Measurements from ENCODE around the gene ASB13.
"Not testable (repeated sequence)": the region's sequence is repeated elsewhere in the genome, so short reads cannot be mapped to it uniquely, and the experiment has no call there.

ASB13 gene

DNA sequence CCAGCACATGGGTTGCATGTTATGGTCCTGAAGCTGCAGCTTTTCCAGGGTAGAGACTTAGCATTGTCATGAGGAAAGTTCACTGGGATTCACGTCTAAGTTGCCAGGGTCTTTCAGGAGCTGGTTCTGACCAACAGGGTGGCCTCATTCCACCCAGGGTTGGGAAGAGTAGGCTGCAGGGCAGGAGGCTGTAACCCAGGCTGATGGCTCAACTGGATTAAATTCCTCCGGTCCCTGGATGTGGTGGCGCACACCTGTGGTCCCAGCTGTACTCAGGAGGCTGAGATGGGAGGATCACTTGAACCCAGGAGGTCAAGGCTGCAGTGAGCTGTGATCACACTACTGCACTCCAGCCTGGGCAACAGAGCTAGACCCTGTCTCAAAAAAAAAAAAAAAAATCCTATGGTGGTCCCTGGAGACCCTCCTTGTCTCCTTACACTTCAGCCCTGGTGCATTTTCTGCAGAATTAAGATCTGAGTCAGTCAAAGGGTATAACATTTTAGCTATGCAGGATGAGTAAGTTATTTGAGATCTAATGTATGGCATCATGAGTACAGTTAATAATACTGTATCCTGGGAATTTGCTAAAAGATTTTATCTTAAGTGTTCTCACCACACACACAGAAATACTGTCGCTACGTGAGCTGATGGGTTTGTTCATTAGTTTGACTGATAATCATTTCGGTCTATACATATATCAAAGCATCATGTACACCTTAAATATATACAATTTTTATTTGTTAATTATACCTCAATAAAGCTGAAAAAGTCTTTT is 44.0 kb downstream of the ASB13 start:
- no peak for DNase-seq

DNA sequence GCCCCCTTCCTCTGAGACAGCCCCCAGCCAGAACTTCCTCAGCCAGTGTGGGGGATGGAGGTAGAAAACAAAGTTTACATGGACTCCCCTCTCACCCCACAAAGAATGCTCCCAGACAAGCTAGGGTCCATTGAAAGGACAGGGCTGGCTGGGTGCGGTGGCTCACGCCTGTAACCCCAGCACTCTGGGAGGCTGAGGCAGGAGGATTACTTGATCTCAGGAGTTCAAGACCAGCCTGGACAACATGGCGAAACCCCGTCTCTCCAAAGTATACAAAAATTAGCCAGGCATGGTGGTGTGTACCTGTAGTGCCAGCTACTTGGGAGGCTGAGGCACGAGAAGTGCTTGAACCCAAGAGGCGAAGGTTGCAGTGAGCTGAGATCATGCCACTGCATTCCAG is 45.0 kb downstream of the ASB13 start:
- not testable (repeated sequence) for DNase-seq

DNA sequence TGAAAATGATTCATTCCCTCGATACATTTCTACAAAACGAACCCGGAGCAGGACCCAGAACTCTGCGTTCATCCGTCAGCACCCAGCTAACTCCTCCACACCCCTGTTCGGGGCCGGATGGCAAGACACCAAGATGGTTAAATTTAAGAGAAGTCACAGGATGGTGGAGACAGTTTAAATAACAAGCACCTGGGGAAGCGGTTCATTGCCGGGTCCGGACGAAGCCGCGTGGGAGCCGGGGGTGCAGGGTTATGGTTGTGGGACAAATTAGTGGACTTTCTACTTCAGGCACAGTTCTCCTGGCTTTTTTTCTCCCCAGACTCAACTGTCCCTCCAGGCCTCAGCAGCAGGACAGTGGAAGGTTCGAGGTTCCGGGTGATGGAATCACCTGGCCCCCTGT is 45.4 kb downstream of the ASB13 start:
- DNase-seq = no peak

DNA sequence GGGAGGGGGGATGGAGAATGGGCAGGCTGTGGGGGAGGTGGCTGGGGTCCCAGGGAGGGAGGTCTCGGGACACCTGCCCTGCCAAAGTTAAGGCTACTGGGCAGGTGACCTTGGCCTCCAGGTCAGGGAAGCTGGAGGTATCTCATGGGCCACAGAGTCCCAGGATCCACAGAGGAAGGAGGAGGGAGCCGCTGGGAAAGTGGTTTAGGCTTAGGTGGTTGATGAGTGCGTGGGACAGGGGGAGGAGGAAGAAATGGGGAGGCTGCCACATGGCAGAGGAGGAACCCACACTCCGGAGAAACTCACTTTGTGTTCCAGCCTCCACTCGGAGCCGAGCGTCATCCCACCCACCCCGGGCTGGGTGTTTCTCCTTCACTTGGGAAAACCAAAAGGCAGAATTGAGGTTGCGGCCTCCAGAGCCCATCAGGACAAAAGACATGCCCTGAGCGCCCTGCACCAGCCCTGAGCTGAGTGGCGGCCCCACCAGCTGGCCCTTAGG is 46.1 kb downstream of the ASB13 start:
- DNase-seq = no peak

DNA sequence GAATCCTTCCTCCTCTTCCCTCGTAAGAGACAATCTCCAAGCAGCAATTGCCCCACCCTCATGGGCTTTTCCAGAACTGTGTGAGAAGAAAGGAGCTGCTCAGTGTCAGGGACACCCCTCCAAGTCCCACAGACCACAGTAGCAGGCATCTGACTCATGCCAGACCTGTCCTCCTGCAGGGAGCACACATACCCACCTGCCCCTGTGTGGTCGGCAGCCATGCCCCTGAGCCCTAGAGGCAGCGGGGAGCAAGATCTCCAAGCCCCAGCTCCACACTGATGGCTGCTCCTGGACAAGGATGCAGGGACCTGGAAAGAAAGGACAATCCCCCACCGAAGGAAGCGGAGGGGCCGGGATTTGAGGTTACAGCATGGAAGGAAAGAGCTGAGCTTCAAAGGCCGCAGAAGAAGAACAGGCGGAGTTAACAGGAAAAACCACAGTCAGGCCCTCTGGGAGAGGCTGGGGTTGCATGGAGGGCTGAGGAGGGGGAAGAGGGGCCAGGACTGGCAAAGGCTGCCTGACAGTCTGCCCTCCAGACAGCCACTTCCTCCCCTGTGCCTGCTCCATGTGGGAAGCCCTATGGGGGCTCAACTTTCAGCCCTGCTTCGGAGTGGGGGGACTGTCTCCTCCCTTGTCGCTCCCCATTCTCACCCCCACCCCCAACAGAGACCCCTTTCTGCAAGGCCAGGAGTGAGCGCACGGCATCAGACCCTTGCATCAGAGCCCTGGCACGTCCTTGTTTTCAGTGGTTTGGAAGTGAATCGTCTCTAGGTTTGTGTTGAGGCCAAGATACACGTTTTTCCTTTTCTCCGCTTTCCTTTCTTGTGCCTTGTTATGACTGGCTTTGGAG is 46.8 kb downstream of the ASB13 start:
- no peak for DNase-seq

DNA sequence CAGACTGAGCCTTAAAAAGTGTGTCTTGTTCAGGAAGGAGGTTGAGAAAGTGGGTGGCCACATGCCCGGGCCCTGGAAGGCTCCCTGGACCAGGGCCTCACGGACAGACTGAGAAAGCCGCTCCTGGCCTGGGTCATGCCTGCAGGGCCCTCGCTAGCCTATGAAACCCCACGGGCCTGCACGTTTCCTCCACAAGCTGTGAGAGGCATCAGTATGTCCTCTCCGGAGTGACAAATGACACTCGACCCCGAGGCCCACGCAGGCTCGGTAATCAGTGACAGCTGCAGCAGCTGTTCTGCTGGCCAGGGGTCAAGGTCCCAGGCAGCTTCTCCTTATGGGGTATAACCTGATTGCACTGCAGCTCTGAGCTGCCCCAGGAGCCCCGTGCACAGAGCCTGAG is 47.6 kb downstream of the ASB13 start:
- DNase-seq = no peak

DNA sequence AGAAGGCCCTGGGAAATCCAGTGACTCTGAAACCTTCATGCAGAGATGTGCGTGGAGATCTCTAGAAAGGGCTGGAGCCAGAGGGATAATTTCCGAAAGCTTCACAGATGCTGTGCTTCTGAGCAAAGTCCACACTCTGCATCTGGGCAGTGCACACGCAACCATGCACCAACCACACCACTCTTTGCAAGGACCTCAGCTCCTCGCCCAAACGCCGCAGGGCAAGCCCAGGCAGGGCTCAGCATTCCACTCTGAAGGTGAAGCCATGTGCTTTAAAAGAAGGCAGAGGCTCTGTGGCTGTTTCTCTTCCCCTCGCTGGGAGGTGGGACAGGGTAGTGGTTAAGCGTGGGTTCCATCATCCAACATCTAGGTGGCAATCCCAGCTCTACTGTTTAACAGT is 48.4 kb downstream of the ASB13 start:
- DNase-seq = no peak

DNA sequence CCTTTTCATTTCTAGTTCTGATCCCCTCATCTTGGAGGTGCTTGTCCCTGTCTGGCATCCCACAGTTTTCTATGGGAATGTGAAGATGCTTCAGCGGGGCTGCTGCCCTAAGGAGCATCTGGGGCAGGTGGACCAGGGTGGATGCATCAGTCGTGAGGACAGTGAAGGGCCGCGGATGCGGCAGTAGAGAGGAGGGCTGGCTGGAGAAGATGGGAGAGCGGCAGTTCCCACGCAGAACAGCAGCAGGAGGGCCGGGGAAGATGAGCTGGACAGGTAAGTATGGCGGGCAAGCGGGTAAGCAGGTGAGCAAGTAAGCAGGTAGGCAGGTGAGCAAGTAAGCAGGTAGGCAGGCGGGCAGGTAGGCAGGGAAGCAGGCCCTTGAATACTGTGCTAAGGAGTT is 48.9 kb downstream of the ASB13 start:
- DNase-seq = no peak

DNA sequence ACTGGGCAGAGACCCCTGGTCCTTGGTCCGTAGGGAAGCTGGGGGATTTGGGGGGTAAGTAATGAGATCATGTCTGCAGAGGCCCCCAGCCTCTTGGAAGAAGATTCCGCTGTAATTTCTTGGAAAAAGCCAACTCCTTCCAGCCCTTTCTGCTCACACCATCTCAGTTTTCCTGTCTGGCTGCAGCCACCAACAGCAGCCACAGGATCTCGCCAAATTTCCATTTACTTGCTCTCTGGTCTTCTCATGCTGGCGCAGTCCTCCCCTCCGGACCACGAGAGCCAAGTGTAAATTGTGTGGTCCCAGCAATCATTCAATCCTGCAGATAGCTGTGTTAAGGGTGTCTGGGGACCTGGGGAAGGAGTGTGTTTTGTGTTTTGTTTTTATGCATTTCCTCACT is 49.6 kb downstream of the ASB13 start:
- no peak for DNase-seq

DNA sequence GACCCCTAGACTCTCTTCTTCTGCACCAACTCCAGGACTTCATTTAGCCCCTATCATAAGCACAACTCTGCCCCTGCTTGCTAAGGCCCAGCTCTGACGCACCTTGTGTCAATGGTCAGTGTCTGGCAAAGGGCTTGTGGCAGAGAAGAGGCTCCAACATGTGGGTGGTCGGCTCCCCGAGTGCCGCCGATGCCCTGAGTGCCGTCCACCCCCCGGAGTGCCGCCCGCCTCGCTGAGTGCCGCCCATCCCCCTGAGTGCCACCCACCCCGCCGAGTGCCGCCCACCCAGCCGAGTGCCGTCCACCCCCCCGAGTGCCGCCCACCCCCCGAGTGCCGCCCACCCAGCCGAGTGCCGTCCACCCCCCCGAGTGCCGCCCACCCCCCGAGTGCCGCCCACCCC is 50.3 kb downstream of the ASB13 start:
- DNase-seq = no peak

DNA sequence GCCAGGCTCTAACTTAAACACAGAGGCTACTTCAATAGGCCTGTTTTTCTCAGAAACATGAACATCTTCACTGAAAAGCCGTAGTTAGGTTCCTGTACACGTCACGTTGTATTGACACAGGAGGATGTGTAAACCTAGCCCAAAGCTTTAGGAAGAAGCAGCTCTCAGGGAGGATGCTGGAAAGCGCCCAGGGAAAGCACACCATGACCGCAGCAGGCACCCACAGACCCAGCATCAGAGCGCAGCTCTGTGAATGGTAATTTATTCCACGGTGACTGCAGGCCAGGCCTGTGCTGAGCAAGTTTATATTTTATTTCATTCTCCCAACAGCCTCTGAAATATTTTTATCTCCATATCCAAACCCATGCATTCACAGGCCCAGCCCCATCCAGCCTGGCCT is 51.1 kb downstream of the ASB13 start:
- no peak for DNase-seq

DNA sequence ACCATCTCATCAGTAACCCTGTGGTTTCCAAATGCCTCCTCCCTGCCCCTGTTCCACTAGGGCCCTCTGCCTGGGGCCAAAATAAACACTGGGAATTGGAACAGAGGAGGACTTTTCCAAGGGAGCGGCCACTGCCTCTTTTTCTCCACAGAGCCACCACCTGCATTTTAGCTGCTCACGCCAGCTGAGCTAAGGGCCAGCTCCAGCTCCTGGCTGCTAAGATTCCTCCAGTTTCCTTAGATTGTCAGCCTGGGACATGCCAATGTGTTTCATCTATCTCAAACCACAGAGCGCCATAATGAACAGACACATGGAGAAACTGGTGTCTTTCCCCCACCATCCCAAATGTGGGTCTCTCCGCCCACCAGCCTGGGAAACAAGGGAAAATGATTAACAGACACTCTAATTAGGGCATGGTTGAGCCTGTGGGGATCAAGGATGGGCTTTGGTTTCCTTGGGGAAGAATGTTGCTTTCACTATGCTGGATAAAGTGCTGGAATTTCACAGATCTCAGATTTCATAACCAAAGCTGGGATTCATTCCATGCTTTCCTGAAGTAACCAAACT is 52.2 kb downstream of the ASB13 start:
- no peak for DNase-seq

DNA sequence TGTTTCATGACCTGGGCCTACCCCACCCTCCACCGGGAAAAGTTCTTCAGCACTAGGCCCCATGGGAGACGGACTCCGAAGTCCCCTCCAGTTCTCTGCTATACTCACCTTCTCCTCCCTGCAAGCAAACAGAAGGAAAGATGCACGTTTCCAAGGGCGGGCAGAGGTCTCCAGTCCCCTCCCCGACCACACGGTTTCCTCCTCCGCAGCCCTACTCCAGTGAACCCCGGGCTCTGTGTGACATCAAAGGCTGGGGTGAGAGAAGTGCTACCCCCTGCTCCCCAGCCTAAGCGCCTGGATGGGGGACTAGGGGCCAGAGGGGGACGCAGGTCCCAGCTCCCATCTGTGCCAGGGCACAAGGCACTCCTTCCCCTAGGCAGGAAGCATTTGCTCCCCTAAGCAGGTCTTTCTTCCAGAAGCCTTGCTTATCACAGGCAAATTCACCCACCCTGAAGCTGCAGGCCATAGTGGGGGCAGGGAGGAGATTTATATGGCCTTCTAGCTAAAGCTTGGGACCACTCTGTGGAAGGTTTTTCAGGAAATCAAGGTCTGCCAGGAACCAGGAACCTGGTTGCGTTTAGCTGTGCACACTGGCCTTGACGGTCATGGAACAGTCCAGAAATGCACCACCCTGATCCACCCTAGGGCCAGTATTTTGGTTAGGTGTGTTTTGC is 52.8 kb downstream of the ASB13 start:
- DNase-seq = no peak

DNA sequence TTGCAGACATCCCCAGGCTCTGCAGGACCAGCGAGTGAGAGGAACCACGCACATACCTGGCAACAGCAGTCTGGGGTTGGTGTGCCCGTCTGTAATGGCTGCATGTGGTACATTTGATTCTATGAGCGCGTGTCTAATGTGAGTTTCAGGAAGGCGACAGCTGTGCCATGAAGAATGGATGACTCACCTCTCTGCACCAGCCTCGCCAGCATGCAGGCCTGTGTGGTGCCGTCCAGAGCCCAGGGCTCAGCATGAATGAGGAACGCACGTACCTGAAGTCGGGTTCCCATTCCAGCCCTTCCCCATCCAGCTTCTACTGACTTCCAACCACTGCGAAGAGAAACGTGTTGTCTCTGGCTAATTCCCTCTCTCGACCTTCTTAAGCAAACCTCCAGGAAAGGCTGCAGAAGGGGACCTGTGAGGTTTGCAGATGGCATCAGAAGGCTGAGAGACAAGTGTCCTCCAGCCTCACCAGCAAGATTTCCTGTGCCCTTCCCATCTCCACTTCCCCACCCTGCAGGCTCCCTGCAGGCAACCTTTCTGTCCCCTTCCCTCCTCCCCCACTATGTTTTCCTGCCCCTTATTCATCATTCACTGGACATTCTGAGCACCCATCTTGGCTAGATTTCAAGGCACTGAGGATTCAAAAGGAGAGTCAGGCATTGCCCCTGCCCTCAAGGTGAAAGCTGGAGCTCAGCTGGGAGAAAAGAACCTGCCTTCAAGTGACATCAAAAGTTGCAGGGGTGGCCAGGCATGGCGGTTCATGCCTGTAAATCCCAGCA is 54.3 kb downstream of the ASB13 start:
- no peak for DNase-seq

DNA sequence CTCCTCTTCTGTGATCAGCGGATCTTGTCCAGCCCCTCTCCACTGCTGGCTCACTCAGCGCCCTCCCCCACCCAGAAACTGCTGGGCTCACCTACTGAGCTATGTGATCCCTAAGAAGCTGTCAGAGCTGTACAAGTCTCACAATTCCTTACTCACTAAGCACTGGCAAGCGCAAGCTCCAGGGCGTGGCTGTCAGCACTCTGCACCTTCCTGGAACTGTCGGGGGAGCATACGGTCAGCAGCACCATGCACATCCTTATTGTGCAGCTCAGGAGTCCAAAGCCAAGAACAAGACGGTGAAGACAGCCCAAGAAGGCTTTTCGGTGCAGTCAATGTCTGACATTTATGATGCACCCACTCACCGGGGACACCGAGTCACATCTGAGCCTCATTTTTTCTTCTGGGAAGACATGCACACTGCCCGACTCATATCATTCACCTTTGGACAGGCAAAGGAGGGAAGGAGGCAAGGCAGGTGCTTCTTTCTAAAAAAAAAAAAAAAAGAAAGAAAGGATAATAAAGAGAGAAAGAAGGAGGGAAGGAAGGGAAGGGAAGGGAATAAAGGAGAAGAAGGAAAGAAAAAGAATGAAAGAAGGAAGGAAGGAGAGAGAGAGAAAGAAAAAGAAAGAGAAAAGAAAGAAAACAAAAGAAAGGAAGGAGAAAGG is 56.3 kb downstream of the ASB13 start:
- no peak for DNase-seq

DNA sequence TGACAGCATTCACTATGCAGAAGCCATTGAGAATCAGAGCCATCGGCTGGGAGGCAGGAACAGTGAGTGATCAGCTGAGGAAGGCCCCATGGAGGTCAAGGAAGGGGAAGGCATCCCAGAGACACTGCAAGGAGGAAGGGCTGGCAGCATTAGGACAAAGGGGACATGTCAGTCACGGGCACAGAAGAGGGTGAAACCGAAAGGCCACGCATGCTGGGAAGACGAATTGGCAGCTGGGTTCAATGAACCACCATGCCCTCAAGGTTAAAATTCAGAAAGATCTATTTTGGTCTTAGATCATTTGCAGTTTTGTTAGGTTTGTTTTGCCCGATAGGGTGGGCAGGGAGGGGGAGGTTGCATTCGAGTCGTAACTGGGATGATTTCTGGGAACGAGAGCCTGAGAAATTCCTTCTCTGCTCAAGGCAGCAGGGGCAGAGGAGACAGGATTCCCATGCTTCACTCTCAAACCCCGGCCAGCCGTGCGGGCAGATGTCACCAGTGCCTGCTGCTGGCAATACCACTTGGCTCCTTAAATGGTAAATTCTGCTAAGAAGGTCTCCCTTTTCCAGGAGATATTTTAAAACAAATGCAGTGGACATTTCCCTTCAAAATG is 57.7 kb downstream of the ASB13 start:
- DNase-seq = no peak

DNA sequence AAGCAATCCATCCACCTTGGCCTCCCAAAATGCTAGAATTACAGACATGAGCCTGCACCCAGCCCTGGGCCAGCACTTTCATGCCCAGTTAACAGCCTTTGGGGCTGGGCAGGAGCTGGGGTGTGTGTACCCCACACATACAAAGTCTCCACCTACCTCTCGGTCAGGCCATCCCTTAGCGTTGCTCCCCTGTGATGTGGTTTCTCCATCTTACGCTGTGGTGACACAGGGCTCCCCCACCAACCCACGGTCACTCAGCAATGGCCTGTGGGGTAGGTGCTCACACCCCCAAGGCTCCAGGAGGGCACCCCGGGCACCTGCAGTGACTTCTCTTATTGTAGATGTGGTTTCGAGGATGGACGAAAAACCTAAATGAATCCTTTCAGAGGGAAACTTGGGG is 58.8 kb downstream of the ASB13 start:
- DNase-seq = no peak

DNA sequence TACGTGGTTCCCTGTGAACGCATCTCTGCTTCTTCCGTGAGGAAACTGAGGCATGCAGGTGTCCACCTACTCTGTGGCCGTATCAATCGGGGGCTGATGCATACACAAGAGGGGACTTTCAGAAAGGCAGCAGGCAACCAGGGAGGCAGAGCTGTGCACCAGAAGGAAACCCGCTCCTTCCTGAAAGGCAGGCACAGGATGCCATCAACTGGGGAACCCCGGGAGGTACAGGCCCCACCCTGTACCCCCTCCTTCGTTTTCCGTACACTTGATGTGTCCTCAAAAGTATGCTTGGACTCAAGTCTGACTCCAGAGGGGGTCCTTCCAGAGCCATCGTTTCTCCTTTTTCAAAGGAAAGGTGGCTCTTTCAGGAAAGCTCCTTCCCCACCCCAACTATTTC is 59.5 kb downstream of the ASB13 start:
- no peak for DNase-seq

DNA sequence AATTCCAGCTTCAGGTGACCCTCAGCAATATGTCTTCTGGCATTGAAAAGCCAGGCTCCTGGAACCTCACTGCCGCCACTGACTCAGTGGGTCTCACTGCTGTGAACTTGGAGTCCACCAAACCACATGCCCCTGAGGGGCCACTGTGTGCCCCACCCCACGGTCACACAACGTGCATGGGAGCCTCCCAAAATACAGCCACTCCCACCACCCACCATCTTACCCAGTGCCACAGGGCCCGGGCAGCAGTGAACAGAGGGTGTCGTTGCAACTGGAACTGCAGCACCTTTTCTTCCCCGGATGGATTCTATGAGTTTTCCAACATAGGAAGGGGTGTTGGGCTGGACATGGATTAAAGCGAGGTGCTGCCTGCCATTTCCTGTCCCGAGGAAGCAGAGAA is 60.1 kb downstream of the ASB13 start:
- no peak for DNase-seq

DNA sequence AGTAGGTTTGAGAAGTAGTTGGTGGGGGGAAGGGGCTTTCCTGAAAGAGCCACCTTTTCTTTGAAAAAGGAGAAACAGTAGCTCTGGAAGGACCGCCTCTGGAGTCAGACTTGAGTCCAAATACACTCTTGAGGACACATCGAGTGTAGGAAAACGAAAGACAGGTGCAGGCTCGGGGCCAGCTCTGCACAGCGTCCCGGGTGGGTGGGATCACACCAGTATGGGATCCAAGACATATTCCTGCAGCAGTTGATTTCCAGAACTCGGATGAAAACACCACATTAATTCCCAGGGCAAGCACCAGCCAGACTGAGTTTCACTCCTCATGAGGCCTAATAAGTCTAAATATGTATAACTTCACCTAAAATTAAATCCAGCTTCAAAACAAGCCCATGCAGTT is 61.4 kb downstream of the ASB13 start:
- DNase-seq = no peak

DNA sequence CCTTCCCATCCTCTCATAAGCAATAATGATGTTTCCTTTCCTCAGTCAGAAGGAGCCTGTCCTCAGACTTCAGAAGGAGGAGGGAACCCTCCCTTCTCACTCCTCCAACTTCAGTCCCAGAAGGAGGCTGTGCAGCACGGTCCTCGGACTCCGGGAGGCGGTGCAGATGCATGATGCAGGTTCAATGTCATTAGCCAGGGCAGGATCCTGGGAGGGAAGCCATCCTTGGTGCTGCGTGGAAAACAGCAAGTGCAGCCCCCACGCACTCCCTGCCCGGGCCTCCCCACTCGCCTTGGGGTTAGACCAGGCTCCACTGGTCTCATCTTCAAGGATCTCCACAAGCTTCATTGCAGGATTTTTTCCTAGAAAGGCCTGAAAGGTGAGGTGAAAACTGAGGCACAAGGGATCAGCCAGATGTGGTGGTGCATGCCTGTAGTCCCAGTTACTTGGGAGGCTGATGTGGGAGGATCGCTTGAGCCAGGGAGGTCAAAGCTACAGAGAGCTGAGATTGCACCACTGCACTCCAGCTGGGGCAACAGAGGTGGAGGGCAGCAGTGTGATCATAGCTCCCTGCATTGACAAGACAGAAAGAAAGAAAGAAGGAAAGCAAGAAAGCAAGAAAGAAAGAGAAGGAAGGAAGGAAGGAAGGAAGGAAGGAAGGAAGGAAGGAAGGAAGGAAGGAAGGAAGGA is 62.0 kb downstream of the ASB13 start:
- no peak for DNase-seq

All from NCI-H187 (cell line).